Measurements from ENCODE around the gene COG8.
"Not testable (repeated sequence)": the region's sequence is repeated elsewhere in the genome, so short reads cannot be mapped to it uniquely, and the experiment has no call there.

The COG8 gene, protein sequence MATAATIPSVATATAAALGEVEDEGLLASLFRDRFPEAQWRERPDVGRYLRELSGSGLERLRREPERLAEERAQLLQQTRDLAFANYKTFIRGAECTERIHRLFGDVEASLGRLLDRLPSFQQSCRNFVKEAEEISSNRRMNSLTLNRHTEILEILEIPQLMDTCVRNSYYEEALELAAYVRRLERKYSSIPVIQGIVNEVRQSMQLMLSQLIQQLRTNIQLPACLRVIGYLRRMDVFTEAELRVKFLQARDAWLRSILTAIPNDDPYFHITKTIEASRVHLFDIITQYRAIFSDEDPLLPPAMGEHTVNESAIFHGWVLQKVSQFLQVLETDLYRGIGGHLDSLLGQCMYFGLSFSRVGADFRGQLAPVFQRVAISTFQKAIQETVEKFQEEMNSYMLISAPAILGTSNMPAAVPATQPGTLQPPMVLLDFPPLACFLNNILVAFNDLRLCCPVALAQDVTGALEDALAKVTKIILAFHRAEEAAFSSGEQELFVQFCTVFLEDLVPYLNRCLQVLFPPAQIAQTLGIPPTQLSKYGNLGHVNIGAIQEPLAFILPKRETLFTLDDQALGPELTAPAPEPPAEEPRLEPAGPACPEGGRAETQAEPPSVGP

DNA sequence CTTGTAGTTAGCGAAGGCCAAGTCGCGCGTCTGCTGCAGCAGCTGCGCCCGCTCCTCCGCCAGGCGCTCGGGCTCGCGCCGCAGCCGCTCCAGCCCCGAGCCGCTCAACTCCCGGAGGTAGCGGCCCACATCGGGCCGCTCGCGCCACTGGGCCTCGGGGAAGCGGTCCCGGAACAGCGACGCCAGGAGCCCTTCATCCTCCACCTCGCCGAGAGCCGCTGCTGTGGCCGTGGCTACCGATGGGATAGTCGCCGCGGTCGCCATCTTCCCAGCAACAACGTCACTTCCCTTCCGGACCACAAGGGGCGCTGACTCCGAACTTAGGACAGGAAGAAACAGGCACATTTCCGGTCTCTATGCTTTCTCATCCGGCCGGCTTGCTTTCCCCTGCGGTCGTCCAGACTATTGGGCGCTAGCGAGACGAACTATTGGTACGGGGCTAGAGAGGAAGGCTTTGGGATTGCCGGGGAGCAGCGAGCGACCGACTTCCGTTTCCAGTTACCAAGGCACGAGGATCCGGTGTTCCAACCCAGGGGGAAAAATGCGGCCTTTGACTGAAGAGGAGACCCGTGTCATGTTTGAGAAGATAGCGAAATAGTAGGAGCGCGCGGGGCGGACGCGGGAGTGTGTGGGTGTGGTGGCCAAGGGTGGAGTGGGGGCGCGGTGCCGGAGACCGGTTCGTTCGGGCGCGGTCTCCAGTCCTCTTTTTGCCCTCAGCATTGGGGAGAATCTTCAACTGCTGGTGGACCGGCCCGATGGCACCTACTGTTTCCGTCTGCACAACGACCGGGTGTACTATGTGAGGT, at the start of gene COG8, which contains the start of gene NIP7:
Gene COG8, minus strand, starts transcription at position 276 of the 806 bp plus-strand sequence. Its CDS starts 12 bp downstream, at position 264.
Gene NIP7, plus strand, starts transcription at position 484 of the 806 bp plus-strand sequence. Its CDS starts 58 bp downstream, at position 542.
- peak; percentile 81 to 83 for DNase-seq (ENCODE audit: extremely low read depth in 1 of 2, low read depth in 1 of 2)

DNA sequence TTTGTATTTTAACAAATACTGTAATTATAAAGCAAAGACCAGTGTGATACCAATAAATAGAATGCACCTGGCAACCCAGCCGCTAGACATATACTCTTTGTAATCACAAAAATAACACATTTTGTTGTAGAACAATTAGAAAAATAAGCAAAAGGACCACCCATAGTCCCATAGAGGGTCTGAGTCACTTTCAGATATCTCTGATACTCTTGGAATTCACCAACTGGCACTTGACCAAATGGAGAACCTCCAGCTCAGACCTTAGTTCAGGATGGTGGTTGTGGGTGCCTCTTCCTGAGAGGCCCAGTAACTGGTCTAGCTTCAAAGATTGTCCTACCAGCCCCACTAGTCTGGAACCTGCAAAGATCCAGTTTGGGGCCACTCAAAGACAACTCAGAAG, 47.2 kb upstream of the COG8 start:
- DNase-seq (ENCODE audit: extremely low read depth in 1 of 2, low read depth in 1 of 2) = no peak

DNA sequence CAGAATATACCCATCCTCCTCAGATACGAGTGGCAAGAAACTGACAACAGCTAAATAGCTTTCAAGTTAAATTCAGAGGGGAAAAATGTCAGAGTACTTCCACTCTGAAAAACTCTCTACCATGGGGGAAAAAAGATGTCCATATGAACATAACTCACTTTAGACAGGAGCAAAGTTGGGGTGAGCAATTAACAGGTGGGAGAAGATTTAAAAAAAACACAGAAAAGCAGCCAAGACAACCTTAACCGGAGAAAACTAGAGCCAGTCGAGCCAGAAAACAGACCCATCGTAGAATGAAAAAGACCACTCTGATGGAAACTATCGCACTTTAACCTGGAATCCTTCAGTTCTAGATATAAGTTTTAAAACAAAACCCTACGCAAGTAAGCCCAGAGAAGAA, 45.6 kb upstream of the COG8 start:
- no peak for DNase-seq (ENCODE audit: extremely low read depth in 1 of 2, low read depth in 1 of 2)

DNA sequence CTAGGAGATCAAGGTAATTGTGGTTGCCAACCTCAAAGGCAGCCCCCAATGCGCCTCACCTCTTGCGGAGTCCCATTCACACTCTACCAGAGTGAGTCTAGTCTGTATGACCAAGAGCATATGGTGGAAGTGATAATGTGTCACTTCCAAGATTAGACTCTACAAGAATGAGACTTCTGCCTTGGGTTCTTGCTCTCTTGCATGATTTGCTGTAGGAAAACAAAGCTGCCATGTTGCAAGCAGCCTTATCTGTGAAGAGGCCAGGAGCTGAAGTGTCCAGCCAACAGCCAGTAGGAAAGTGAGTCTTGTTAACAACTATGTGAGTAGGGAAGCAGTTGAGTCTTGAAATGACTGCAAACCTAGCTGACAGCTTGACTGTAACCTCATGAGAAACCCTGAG, 43.1 kb upstream of the COG8 start:
- no peak for DNase-seq (ENCODE audit: extremely low read depth in 1 of 2, low read depth in 1 of 2)

DNA sequence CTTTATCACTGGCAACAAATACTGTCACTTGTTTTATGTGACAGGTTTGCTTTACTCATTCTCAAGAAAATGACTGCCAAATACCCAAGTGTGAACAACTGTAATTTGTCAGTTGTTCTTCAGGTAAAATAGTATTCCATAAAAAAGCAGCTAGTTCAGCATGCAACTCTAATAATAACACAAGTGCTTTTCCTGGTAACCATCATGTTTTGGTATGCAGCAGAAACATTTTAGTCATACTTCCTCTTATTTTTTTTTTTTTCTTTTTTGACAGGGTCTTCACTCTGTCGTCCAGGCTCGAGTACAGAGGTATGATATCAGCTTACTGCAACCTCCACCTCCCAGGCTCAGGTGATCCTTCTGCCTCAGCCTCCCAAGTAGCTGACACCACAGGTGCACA, 41.9 kb upstream of the COG8 start:
- DNase-seq (ENCODE audit: extremely low read depth in 1 of 2, low read depth in 1 of 2) = no peak

DNA sequence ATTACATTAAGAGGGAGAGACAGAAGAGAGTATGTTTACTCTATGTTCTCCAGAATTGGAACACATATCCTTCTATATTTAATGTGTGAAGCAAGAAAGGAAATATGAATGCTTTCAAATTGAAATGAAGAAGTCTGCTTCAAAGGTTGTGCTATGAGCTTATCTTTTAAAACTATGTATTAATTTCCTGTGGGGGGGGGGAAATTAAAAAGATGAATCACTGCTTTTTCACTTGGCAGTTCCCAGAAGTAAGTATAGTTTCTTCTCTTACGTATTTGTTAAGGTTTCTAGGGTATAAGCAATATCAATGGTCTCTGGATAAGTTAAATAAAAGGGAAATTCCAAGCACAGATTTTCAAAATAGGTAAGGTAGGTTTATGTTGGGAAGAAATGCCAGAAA, 39.4 kb upstream of the COG8 start:
- DNase-seq (ENCODE audit: extremely low read depth in 1 of 2, low read depth in 1 of 2) = no peak

DNA sequence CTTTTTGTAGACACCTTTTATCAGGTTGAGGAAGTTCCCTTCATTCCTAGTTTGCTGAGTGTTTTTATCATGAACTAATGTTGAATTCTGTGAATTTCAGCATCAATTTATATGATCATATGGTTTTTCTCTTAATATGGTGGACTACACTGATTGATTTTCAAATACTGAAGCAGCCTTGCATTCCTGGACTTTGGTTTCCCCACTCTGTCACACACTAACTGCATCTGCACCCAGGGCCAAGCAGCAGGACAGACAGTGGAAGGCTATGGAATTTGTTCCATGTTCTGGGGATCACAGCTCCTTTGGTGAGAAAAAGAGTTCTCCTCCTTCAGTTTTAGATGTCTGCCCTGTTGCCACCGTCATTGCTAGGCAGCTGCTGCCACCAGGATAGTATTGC, 38.7 kb upstream of the COG8 start:
- DNase-seq (ENCODE audit: extremely low read depth in 1 of 2, low read depth in 1 of 2) = no peak

DNA sequence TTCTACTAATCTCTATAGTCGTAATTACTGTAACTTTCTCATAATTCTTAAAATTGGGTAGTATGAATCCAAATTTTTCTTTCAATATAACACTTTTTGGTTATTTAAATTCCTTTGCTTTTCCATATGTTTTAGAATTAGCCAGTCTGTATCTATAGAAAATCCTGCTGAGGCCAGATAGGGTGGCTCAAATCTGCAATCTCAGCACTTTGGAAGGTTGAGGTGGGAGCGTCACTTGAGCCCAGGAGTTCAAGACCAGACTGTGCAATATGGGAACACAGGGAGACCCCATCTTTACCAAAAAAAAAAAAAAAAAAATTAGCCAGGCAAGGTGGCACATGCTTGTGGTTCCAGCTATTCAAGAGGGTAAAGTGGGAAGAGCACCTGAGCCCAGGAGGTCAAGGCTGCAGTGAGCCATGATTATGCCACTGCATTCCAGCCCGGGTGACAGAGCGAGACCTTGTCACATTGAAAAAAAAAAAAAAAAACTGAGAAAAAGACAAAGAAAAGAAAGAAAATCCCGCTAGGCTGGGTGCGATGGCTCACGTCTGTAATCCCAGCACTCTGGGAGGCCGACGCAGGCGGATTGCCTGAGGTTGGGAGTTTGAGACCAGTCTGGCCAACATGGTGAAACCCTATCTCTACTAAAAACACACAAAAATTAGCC, 37.2 kb upstream of the COG8 start:
- DNase-seq (ENCODE audit: extremely low read depth in 1 of 2, low read depth in 1 of 2) = no peak

DNA sequence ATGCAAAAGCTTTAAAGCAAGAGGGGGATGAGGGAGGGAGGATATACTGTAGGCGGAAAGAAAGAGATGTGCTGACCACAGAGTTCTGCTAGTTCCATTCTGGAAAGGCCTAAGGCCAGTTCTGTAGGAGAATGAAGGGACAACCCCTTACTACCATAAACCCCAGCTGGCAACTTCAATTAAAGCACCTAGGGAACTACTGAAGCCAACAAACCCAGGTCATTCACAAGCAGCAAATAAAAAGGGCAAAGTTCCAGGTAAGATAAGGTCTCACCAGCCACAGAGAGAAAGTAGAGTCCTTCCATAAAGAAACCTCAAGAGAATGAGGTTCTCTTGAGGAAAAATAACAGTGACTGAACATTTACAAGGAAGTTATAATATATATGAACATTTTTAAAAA, 33.7 kb upstream of the COG8 start:
- no peak for DNase-seq (ENCODE audit: extremely low read depth in 1 of 2, low read depth in 1 of 2)

DNA sequence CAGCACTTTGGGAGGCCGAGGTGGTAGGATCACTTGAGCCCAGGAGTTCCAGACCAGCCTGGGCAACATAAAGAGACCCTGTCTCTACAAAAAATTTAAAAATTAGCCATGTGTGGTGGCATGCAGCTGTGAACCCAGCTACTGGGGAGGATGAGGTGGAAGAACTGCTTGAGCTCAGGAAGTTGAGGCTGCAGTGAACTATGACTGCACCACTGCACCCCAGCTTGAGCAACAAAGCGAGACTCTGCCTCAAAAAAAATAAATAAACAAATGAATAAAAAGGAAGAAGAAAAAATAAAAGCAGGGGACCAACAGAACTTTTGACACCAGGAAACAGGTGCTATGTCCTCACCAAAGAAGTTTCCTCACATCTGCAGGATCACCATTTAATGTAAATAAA, 32.2 kb upstream of the COG8 start:
- no peak for DNase-seq (ENCODE audit: extremely low read depth in 1 of 2, low read depth in 1 of 2)

DNA sequence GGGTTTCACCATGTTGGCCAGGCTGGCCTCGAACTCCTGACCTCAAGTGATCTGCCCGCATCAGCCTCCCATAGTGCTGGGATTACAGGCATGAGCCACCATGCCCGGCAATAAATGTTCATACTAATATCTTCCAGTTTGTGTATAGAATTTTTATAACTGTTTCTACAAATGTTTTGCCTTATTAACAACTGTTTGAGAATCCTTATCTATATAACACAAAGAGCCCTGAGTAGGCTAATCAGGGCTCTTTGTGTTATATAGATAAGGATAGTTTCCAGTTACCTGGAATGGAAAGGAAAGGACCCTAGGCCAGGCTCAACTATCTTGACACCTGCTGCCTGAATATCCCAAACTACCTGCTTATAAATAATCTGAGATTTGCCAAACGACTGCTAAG, 29.5 kb upstream of the COG8 start:
- DNase-seq (ENCODE audit: extremely low read depth in 1 of 2, low read depth in 1 of 2) = no peak

DNA sequence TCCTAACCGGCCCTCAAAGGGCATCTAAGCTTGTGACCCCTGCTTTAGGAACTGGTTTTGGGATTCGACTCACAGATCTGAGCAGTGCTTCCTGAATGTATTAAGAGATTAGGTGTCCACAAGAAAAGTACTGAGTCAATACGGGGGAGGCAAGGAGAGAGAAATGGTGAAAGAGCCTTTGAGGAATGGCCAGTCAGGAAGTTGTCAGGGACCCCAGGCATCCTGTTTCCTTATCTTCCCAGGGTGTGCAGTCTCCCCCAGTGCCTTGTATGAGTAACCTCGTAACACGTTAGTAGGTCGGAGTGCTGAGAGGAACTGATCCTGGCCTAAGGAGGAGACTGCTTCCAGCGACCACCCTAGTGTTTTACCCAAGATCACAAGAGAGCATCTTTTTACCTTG, 28.6 kb upstream of the COG8 start:
- DNase-seq (ENCODE audit: extremely low read depth in 1 of 2, low read depth in 1 of 2) = no peak

DNA sequence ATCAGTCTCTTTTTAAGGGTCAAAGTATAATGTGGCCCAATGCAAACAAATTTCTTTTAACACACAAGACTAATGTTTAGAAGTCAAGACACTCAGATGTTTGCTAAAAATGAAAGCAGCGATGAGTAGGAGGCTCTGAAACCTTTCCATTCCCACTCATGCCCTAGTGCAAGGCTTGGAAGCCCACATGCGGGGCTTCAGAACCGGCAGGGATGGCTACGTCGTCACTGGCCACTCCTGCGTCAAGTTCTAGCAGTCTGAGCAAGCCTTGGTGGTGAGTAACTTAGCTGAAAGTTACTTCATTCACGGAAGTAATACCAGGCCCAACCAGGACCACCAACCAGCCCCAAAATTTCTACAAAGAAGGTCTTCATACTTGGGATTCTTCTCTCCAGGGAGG, 27.1 kb upstream of the COG8 start:
- no peak for DNase-seq (ENCODE audit: extremely low read depth in 1 of 2, low read depth in 1 of 2)

DNA sequence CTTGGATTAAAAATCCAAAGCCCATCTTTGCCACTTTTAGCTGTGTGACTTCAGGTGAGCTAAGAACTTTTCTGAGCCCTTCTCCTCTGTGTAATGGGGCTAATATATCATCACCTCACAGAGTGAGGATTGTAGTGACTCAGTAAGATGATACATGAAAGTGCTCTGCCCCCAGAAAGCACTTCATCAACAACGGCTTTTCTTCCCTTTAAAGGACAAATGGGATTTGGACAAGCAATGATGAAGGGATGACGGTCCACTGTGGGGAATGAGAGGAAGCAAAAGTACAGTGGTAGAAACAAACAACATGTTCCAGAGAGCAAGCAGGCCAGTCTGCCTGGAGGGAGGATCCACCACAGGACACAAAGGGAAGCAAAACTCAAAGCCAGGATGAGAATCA, 26.5 kb upstream of the COG8 start:
- no peak for DNase-seq (ENCODE audit: extremely low read depth in 1 of 2, low read depth in 1 of 2)

DNA sequence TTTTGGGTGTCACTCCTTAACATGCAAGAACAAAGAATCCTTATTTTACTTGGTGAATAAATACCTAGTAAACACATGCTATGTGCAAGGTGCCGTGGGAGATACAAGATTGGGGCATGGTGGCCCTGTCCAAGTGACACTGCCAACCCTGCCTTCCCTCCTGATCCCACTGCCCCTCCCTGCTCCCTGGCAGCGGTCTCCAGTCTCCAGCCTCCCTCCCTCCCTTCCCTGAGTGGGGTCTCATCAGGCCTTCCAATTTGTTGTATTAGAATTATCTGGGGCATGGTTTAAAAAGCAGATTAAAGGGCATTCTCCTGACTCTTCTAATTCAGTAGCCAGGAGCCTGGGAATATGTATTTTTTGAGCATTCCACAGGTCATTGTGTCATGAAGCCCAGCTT, 24.7 kb upstream of the COG8 start:
- DNase-seq (ENCODE audit: extremely low read depth in 1 of 2, low read depth in 1 of 2) = no peak

DNA sequence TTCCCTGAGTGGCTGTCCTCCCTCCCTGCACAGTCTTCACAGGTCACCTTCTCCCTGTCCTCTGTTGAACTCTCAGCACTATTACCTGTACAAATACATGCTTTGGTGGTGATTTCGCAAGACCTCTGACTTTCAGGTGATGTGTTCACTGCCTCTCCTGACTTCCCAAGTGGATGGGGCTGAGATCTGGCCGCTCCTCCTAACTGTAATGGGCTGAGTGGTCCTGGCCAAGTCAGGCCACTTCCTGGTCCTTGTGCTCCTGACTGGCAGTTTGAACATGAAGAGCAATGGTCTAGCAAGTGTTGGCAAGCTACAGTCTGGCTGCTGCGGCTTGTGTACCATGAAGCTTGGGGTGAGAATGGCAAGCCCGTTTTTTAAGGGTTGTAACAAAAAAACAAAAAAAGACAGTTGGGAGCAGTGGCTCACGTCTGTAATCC, 23.9 kb upstream of the COG8 start:
- no peak for DNase-seq (ENCODE audit: extremely low read depth in 1 of 2, low read depth in 1 of 2)

DNA sequence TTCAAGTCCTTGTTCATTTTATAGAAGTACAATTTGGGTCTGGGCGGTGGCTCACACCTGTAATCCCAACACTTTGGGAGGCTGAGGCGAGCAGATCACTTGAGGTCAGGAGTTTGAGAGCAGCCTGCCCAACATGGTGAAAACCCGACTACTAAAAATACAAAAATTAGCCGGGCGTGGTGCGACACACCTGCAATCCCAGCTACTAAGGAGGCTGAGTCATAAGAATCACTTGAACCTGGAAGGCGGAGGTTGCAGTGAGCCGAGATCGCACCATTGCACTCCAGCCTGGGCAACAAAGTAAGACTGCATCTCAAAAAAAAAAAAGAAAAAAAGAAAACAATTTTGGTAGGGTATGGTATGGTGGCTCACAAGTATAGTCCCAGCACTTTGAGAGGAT, 20.7 kb upstream of the COG8 start:
- DNase-seq (ENCODE audit: extremely low read depth in 1 of 2, low read depth in 1 of 2) = not testable (repeated sequence)

DNA sequence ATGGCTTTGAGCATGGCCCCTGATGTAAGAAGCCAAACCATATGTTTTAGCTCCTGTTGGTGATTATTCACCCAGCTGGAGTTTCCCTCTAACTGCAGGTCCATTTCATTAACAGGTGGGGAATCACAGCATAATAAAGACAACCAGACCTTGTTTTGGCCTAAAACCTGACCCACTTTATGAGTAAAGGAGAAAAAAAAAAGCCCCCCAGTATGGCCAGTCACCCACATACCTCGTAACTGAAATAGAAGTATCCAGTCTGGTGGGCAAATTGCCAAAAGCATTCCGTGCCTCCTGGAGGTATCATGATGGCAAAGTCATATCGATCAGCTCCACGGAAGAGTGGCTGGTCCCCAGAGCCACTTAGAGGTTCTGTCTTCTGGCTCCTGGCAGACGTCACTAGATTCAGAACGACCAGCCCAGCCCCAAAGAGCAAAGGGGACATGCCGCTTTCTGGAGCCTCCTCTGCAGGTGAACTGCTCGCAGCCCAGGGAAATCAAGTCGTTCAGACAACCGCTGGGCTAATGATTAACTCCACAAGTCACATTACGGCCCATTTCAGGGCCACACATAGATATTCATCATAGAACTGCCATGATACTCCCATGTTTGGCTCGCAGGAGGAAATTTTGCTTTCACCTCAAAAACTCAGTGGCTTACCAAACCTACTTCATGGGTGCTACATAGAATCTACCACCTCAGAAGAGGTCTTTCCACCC, 12.1 kb upstream of the COG8 start, which contains the start of gene TMED6:
Gene TMED6, minus strand, starts transcription at position 478 of the 719 bp plus-strand sequence. Its CDS starts 33 bp downstream, at position 445.
- no peak for DNase-seq (ENCODE audit: extremely low read depth in 1 of 2, low read depth in 1 of 2)

DNA sequence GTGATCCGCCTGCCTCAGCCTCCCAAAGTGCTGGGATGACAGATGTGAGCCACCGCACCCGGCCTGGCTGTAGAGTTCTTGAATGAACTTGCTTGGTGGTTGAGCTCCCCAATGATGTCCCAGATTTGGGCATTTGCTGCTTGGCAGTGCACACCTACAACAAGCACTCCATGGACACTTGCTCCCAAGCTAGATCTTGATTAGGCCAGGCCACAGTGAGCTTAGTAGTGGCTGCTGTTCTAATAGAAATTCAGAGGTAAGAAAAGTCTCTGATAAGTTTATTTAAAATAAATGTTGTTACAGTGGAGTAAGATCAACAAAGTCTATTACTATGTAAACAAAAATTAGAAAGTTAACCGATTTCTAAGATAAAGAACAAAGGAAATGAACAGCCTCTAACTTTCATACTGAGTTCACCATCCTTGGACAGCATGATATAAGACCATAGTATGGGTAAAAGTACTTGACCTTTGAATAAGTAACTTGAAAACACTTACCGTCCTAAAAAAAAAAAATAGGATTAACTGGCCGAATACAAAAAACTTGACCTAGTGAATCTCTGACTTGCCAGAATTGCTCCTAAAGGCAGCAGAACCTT, 11.3 kb upstream of the COG8 start:
- DNase-seq (ENCODE audit: extremely low read depth in 1 of 2, low read depth in 1 of 2) = no peak

DNA sequence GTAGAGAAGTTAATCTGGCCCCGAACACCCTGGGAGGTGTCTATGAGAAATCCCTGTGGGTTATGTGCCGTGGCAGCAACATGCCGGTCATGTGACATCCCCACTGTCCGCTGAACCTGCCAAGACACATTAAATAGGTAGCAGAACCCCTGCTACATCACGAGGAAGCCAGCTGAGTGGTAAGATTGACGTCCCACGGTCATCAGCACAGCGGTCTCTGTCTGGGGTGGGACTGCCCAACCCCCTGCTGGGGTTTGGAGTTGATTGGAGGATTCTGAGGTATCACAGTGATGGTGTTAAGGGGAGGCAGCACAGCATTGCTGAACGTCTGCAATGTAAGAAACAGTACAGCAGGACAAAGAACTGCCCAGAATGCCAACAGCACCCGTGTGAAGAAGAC, 10.2 kb upstream of the COG8 start:
- no peak for DNase-seq (ENCODE audit: extremely low read depth in 1 of 2, low read depth in 1 of 2)
